Fibroblast of mammary gland (primary cell): Measurements from ENCODE around the gene KRT6A.

Source experiments
- DNase-seq: peaks from one replicate; pipeline ENCODE4 v3.0.0-alpha.2; 2010; ENCODE audit warnings: low read depth
- H3K4me3 ChIP-seq: 2 replicates; pipeline ENCODE4 v1.5.1; 2011; ENCODE audit warnings: low read depth, mild to moderate bottlenecking, low read length, moderate library complexity; ENCODE audit not compliant: control insufficient read depth
- CTCF ChIP-seq: conservative IDR thresholded peaks from 2 replicates; pipeline ENCODE4 v1.5.1; 2011; ENCODE audit warnings: low read depth, low read length, inconsistent platforms; ENCODE audit not compliant: control insufficient read depth, insufficient read depth

KRT6A gene

DNA sequence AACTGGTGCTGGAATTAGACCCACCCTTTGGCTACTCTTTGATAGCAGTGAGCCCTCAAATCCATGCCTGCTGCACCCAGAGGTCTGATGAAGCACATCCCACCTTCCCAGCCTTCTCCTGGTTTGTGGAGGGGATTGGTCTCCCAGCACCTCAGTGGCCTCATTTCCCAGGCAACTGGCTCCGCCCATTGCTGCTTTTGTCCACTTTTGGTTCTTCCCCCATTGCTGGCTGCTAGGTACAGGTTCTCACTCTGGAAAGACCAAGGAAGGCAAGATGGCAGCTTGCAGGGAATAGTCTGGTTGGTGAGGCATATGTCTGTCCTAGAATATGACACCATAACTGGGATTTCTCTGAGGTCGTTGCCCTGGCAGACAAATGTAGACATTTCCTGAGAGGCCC lies 37.3 kb upstream of the KRT6A start:
- no peak overlapping the region for H3K4me3 ChIP-seq
- no peak for DNase-seq
- no peak for TF ChIP-seq CTCF

GRCh38 chr12:52529846-52530245 lies 36.8 kb upstream of the KRT6A start:
- no peak for DNase-seq
- TF ChIP-seq CTCF: no peak
- H3K4me3 ChIP-seq: no peak overlapping the region

- H3K4me3 ChIP-seq: no peak overlapping the region
- no peak for DNase-seq
- no peak for TF ChIP-seq CTCF
Measured at GRCh38 chr12:52529417-52529816, 36.4 kb upstream of the KRT6A start.

- H3K4me3 ChIP-seq: no peak overlapping the region
- no peak for DNase-seq
Measured at GRCh38 chr12:52528641-52529143, 35.6 kb upstream of the KRT6A start.

GRCh38 chr12:52527121-52527800 lies 34.2 kb upstream of the KRT6A start:
- DNase-seq: no peak
- TF ChIP-seq CTCF: no peak
- no peak overlapping the region for H3K4me3 ChIP-seq

More at GRCh38 chr12:52528641-52529143, 35.6 kb upstream of the KRT6A start:
- no peak for TF ChIP-seq CTCF

GRCh38 chr12:52526511-52526951 lies 33.5 kb upstream of the KRT6A start:
- no peak overlapping the region for H3K4me3 ChIP-seq
- no peak for TF ChIP-seq CTCF
- no peak for DNase-seq
